Measurements from ENCODE around the gene TFCP2L1.

GRCh38 chr2:121200419-121201315 lies 84.3 kb downstream of the TFCP2L1 start:
- TF ChIP-seq CTCF (IDR thresholded peaks at IDR 0.05) (no peak), POLR2A (IDR thresholded peaks at IDR 0.05) (no peak)
